ENCODE measurements around the gene PRKACB.

Gene PRKACB

GRCh38 chr1:84253891-84254290, 109.8 kb downstream of the PRKACB start:
- Histone ChIP-seq H3K27ac (ENCODE audit: low read depth, low read length) (no peak overlapping the region), H3K9me2 (replicated peaks; ENCODE audit: insufficient read depth, low read length) (no peaks in the 10 kb centered on the region)
- TF ChIP-seq CTCF (IDR thresholded peaks at IDR 0.05; ENCODE audit: insufficient read depth, low read length, poor library complexity, severe bottlenecking): no peak
- TF ChIP-seq EZH2phosphoT487 (conservative IDR thresholded peaks at IDR 0.05; ENCODE audit: low read length): no peak

DNA sequence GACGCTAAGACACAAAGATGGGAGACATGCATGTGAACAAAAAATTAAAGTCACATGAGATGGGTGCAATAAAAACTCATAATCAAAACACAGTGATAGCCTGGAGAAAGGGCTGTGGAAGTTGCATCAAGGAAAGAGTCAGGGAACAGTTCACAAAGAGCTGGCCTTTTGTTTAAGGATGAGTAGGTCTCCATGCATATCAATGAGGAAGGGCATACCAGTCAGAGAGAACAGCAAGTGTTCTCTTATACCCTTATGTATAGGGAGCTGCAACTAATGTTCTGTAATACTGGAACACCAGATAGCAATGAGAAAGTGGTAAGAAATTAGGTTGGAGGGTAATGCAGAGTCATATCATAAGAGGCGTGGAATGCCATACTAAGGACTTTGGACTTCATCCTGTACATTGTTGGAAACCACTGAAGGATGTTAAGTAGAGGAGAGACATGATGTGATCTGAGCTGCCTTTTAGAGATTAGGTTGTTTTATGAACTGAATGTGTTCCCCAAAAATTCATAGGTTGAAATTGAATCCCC, 110.7 kb downstream of the PRKACB start:
- H3K9me2 ChIP-seq (replicated peaks; ENCODE audit: insufficient read depth, low read length): no peaks in the 10 kb centered on the region
- H3F3A ChIP-seq (ENCODE audit: insufficient read depth): no peaks in the 10 kb centered on the region
- no peaks in the 10 kb centered on the region for H3K27me3 ChIP-seq (ENCODE audit: low read length)
- no peaks in the 10 kb centered on the region for H4K20me1 ChIP-seq (ENCODE audit: low read depth, low read length)
- no peaks in the 10 kb centered on the region for H3K36me3 ChIP-seq (ENCODE audit: low read length)
- no peak for TF ChIP-seq CTCF (IDR thresholded peaks at IDR 0.05; ENCODE audit: insufficient read depth, low read length, poor library complexity, severe bottlenecking)
- TF ChIP-seq EZH2phosphoT487 (conservative IDR thresholded peaks at IDR 0.05; ENCODE audit: low read length): no peak
- no peak overlapping the region for H3K27ac ChIP-seq (ENCODE audit: low read depth, low read length)
- no peak overlapping the region for H2AFZ ChIP-seq (ENCODE audit: low read depth, low read length, severe bottlenecking)
- H3K9ac ChIP-seq (ENCODE audit: low read length): no peak overlapping the region
- no peak overlapping the region for H3K4me3 ChIP-seq (ENCODE audit: insufficient read depth, low read length, poor library complexity, severe bottlenecking)
- H3K9me3 ChIP-seq (ENCODE audit: insufficient read depth, low read length): no peaks in the 10 kb centered on the region
- no peak overlapping the region for H3K4me2 ChIP-seq (ENCODE audit: low read depth, low read length, poor library complexity, severe bottlenecking)
- H3K79me2 ChIP-seq (ENCODE audit: insufficient read depth, low read length): no peaks in the 10 kb centered on the region

More at GRCh38 chr1:84253891-84254290, 109.8 kb downstream of the PRKACB start:
- no peak overlapping the region for H2AFZ ChIP-seq (ENCODE audit: low read depth, low read length, severe bottlenecking)
- H4K20me1 ChIP-seq (ENCODE audit: low read depth, low read length): no peaks in the 10 kb centered on the region
- H3K4me3 ChIP-seq (ENCODE audit: insufficient read depth, low read length, poor library complexity, severe bottlenecking): no peak overlapping the region
- H3K27me3 ChIP-seq (ENCODE audit: low read length): no peaks in the 10 kb centered on the region
- no peaks in the 10 kb centered on the region for H3K9me3 ChIP-seq (ENCODE audit: insufficient read depth, low read length)
- no peaks in the 10 kb centered on the region for H3K79me2 ChIP-seq (ENCODE audit: insufficient read depth, low read length)
- H3K4me2 ChIP-seq (ENCODE audit: low read depth, low read length, poor library complexity, severe bottlenecking): no peak overlapping the region
- no peaks in the 10 kb centered on the region for H3F3A ChIP-seq (ENCODE audit: insufficient read depth)
- H3K9ac ChIP-seq (ENCODE audit: low read length): no peak overlapping the region
- H3K36me3 ChIP-seq (ENCODE audit: low read length): no peaks in the 10 kb centered on the region

DNA sequence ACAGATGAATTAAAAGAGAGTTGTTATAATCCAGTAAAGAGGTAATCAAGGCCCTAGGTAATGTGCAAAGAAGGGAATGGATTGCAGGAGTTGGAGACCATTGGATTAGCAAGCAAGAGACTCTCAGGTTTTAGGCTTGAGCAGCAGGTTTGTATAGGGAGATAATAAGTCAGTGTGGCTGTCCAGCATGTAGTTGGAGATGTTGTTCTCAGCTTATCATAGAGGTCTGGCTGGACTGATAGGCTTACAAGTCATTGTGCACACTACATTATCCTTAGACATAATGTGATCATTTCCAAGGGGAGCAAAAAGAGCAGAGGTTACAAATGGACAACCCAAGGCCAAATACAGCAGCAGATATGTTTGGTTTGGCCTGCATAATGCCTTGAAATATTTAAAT, 111.5 kb downstream of the PRKACB start:
- H3K9me2 ChIP-seq (replicated peaks; ENCODE audit: insufficient read depth, low read length): no peaks in the 10 kb centered on the region
- H3K79me2 ChIP-seq (ENCODE audit: insufficient read depth, low read length): no peaks in the 10 kb centered on the region
- no peak overlapping the region for H3K9ac ChIP-seq (ENCODE audit: low read length)
- no peaks in the 10 kb centered on the region for H3K27me3 ChIP-seq (ENCODE audit: low read length)
- H3F3A ChIP-seq (ENCODE audit: insufficient read depth): no peaks in the 10 kb centered on the region
- no peak overlapping the region for H3K4me3 ChIP-seq (ENCODE audit: insufficient read depth, low read length, poor library complexity, severe bottlenecking)
- no peak overlapping the region for H3K27ac ChIP-seq (ENCODE audit: low read depth, low read length)
- H3K4me2 ChIP-seq (ENCODE audit: low read depth, low read length, poor library complexity, severe bottlenecking): no peak overlapping the region
- no peaks in the 10 kb centered on the region for H3K9me3 ChIP-seq (ENCODE audit: insufficient read depth, low read length)
- H4K20me1 ChIP-seq (ENCODE audit: low read depth, low read length): no peaks in the 10 kb centered on the region
- no peaks in the 10 kb centered on the region for H3K36me3 ChIP-seq (ENCODE audit: low read length)
- no peak overlapping the region for H2AFZ ChIP-seq (ENCODE audit: low read depth, low read length, severe bottlenecking)
- TF ChIP-seq CTCF (IDR thresholded peaks at IDR 0.05; ENCODE audit: insufficient read depth, low read length, poor library complexity, severe bottlenecking) (no peak), EZH2phosphoT487 (conservative IDR thresholded peaks at IDR 0.05; ENCODE audit: low read length) (no peak)

Data from SU-DHL-6 (cell line).